Endometrial microvascular endothelial cells (primary cell): ENCODE data around the gene NEDD8. TPM values are rescaled to one million over a fixed set of nuclear protein-coding genes. Genes with fewer than 3 reads are reported as not detected.

Experiments
- in situ Hi-C: cut with HindIII; loops from 2 replicates; pipeline ENCODE4 v1.10.0; 2017; ENCODE audit warnings: low sequenced_read_pairs, low pct_unique_long_range_greater_than_20kb; ENCODE audit errors: inconsistent ontology term
- total RNA-seq: library from RNA; depleted of rRNA; stranded (reverse); fragments of >200 nt; gene quantifications from one replicate; pipeline ENCODE4 v1.2.3, GENCODE V29; 2015; ENCODE audit errors: inconsistent ontology term

Gene NEDD8
- total RNA-seq, 1 donor from 2014 or later: 193 TPM

DNA sequence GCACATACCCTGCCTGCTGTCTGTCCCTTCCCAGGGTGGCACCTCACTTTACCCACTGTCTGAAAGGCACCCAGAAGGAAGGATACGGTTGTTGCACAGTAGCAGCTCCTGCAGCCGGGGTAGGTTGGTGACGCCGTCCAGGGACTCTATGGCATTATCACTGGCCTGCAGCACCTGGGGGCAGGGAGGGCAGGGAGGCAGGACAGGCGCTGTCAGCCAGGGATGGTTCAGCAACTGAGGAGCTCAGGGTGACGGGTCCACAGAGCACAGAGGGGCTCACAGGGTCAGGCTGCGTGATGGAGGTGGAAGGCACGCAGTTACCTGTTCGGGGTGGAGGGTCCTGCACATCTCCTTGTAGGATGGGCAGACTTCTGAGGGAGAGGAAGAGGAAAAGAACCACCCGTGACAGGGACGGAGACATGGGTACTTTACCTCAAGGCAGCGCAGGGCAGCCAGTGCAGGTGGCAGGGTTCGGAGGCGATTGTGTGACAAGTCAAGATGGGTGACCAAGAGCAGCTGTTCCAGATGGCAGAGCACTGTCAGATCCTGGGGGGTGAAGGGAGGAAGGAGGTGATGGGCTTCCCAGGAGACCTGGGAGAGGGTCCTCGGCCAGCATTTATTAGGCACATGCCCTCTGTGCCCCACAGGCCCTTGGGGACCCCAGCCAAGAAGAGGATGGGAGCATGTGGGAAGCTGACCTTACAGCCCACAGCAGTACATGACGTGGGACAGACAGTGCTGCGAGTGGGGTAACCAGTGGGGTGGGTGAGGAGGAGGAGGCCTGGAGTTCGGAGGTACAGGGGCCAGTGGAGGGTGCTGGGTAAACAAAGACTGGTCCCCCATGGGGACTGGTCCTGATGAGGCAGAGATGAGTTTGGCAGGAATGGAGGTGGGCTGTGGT, 34.4 kb upstream of the NEDD8 start:
- in situ Hi-C loops: no loop called here

GRCh38 chr14:24264298-24264697, 32.1 kb upstream of the NEDD8 start:
- in situ Hi-C loops: no loop called here

GRCh38 chr14:24263848-24264247, 31.7 kb upstream of the NEDD8 start:
- in situ Hi-C loops: no loop called here

DNA sequence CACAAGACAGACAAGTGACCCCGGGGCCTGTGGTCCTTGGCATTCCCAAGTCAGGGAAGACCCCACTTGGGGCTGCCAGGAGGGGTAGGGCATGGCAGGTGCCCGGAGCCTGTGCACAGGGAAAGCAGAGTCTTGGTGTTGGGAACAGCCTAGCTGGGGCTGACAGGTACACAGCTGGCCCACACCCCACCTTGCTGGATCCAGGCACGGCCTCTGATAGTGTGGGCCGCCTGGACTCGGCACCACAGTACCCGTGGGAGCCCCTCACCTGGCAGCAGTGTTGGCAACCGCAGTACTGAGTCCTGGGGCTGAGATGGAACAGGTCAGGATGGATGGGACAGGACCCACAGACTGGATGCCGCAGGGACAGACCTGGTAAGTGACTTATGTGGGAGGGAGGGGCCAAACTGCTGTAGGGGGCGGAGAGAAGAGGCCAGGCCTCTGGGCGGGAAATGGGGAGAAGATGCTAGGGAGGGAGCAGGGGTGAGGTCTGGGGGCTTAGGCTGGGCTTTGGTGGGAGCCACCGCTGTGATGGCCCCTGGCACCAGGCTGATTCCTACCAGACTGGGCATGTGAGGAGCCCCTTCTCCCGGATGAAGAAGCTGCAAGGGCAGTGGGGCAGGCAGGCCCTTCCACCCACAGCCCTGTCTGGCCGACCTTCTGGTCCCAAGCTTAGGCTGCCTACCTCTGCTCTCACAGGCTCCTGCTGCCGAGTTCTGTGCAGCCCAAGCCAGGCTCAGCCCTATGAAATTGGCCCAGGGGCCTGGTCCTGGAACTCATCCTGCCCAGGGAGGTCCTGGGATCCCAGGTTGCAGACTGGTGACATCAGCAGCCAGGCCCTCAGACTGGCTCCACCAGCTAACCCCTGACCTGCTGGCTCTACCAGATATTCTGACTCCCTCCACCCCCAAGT, 30.9 kb upstream of the NEDD8 start, which contains the start of gene TGM1:
Gene TGM1 (minus strand): TSS at position 357 of the 913 bp plus-strand sequence. CDS start 825 bp downstream, outside the sequence.
- in situ Hi-C loops: no loop called here

DNA sequence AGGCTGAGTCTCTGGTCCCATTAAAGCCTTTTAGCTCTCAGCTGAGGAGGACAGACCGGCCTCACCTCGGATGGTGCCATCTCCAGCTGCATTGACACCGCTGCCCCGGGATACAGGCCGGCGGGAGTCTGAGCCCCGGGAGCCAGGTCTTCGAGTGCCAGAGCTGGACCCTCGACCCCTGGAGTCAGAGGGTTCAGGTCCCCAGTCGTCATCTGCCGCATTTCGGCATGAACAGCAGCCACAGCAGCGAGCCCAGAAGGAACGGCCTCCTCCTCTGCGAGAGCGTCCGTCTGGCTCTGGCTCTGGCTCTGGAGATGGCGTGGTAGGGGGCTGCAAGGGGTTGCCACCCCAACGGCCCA, 29.8 kb upstream of the NEDD8 start:
- in situ Hi-C loops: no loop called here

GRCh38 chr14:24261256-24261968, 29.2 kb upstream of the NEDD8 start:
- in situ Hi-C loops: no loop called here

DNA sequence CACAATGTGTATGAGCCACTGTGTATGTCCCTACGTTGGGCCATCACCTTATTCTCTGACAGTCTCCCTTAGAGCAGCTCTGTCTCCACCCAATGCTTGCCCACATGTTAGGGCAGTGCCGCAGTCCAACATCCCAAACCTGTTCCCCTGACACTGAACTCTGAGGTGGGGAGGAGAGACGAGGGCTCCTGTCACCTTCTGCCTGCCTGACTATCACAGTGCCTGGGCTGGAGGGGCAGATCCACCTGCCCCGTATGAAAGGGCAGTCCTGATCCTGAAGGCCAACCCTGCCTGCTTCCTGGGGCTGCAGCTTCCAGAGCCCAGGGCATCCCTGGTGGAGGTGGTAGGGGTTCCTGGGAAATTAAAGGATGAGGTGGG, 28.6 kb upstream of the NEDD8 start:
- in situ Hi-C loops: no loop called here

DNA sequence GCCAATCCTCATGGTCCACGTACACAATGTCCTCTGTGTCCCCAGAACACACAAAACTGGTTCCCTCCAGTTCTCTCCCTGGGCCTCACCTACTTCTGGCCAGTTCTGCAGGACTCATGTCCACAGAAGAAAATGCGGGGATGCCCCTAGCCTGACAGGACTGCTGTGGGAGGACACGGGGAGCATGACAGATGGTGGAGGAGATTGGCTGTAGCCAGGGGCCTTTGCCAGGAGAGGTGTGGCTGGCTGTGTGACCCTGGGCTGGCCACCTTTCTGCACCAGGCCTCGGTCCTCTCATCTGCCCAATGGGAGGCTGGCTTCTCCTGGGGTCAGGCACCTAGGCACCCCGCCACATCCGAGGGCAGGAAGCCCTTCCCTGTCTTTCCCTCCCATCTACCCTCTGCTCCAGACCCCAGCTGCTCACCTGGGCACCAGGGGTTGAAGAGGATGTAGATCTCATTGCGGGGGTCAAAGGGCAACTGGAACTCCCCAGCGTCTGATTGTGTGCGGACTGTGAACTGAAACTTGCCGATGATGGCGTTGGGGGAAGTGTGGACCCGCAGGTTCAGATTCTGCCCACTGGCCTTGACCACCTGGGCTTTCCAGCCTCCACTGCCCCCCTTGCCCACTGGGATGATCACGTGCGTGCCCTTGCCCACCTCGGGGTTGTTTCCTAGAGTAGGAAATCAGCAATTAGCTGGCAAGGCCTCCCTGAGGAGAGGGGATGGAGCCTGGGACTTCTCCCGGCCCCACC, 28.0 kb upstream of the NEDD8 start:
- in situ Hi-C loops: no loop called here

DNA sequence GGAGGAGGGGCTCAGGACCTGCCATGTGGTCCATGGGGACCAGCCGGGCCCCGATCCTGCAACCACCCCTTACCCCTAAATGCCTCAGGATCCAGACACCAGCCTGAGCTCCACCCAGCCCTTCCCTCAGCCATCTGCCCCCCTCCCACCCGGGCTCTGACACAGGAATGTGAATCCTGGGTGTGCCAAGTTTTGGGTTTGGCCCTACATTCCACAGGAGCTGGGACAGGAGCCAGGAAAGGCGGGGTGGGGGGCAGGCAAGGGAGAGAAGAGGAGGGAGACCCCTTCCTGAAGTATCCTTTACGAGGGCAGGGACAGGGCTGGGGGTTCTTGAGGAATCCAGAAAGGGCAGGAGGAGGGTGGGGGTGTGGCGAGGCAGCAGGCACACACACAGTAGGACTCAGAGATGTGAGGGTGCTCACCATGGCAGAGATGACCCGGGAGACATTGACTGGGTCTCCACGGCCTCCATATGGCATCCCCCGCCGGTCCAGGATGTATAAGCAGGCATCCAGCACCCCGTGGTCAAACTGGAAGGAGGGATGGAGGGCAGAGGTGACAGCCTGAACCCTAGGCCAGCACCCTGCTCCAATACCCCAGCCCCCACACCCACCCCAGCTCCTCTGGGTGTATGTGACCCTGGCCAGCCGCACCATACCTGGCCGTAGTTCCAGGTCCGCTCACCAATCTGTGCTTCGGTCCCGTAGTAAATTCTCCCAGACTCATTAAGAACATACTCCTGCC, 27.3 kb upstream of the NEDD8 start:
- in situ Hi-C loops: no loop called here

DNA sequence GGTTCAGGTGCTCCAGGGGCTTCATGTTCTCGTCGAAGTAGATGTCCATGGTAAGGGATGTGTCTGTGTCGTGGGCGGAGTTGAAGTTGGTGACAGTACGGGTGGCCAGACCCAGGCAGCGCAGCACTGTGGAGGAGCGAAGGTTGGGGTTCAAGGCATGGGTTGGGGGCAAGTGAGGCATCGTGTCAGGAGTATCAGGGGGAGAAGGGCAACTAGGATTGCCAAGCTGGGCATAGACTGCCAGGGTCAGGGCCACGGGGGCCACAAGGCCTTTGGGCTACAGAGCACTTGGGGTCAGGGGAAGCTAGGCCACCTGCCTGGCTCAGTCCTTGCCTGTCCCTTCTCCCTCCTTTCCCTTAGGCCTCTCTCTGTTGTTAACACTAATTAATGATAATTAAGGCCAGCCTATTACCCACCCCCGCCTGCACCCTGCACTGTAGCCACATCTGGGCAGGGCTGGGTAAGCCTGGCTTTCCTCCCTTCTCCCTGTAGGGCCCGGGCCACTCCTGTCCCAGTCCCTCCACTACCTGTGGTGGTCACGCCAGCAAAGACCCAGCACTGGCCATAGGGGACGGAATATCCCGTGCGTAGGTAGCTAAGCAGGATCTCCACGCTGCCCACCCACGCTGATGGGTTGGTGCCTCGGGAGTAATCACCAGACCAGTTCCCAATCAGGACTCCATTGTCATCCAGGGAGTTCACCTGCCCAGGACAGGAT, 26.5 kb upstream of the NEDD8 start:
- in situ Hi-C loops: no loop called here

- in situ Hi-C loops: no loop called here
Observed at GRCh38 chr14:24258119-24258518, 26.0 kb upstream of the NEDD8 start.

GRCh38 chr14:24256960-24257359, 24.8 kb upstream of the NEDD8 start:
- in situ Hi-C loops: no loop called here

- in situ Hi-C loops: no loop called here
Observed at GRCh38 chr14:24255931-24256711, 24.0 kb upstream of the NEDD8 start.

DNA sequence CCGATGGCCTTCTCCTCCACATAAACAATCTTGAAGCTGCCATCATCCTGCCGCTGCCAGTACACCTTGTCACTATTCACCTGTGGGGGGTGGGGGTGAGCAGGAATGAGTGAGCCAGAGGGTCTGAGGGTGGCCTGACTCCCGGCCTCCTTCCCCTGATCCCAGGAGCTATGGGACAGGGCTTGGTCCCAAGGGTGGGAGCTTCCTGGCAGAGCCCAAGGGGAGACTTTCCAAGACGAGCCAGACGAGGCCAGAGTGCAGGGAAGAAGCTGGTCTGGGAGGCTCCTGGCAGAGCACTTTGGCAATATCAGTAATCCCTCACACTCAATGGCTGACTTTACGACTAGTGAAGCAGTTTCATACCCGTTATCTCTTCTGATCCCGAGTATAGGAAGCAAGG, 23.3 kb upstream of the NEDD8 start:
- in situ Hi-C loops: no loop called here

- in situ Hi-C loops: no loop called here
Observed at GRCh38 chr14:24254630-24255392, 22.6 kb upstream of the NEDD8 start.

GRCh38 chr14:24253936-24254335, 21.8 kb upstream of the NEDD8 start:
- in situ Hi-C loops: no loop called here
